ENCODE results near the gene RNF144A. TPM values are rescaled to one million over a fixed set of nuclear protein-coding genes. Genes with fewer than 3 reads are reported as not detected.

The RNF144A gene
- total and polyA plus RNA-seq, 2 donors (not counting 1 experiment from before 2014, with no cell fraction given): 0.17 to 0.24 TPM

- peak in 1 of 2 donors; percentile 6 for DNase-seq (ENCODE audit: low read depth in 2 of 2)
- Histone ChIP-seq H3K9ac (ENCODE audit: insufficient read depth, low read length) (no peak overlapping the region), H3K4me3 (replicated peaks in 1 of 4; ENCODE audit: control extremely low read depth in 1 of 4, insufficient read depth in 1 of 4, low read depth in 3 of 4, low read length in 4 of 4) (no peak overlapping the region), H2AFZ (ENCODE audit: low read length) (no peak overlapping the region), H3K79me2 (ENCODE audit: control insufficient read depth, insufficient read depth, low read length) (no peaks in the 10 kb centered on the region), H3K36me3 (ENCODE audit: control insufficient read depth, insufficient read depth, low read length) (no peaks in the 10 kb centered on the region), H3K4me1 (ENCODE audit: control insufficient read depth, extremely low read depth, insufficient read depth, low read length) (no peaks in the 10 kb centered on the region), H4K20me1 (ENCODE audit: control insufficient read depth, extremely low read depth, insufficient read depth, low read length) (no peaks in the 10 kb centered on the region), H3K4me2 (ENCODE audit: extremely low read depth, insufficient read depth, low read length) (no peak overlapping the region), H3K9me3 (ENCODE audit: control insufficient read depth, insufficient read depth, low read depth, low read length) (no peaks in the 10 kb centered on the region), H3K27me3 (ENCODE audit: control insufficient read depth, insufficient read depth, low read length) (no peaks in the 10 kb centered on the region), H3K27ac (ENCODE audit: insufficient read depth, low read length) (no peak overlapping the region)
- TF ChIP-seq CTCF (conservative IDR thresholded peaks at IDR 0.05 in 1 of 2, IDR thresholded peaks at IDR 0.05 in 1 of 2; ENCODE audit: low read depth in 1 of 2, low read length in 2 of 2): no peak
- TF ChIP-seq EZH2 (IDR thresholded peaks at IDR 0.05; ENCODE audit: low read length, missing control alignments): no peak
Observed at GRCh38 chr2:7077660-7078267, 160.6 kb downstream of the RNF144A start.

- Histone ChIP-seq H3K36me3 (ENCODE audit: control insufficient read depth, insufficient read depth, low read length) (no peaks in the 10 kb centered on the region), H4K20me1 (ENCODE audit: control insufficient read depth, extremely low read depth, insufficient read depth, low read length) (no peaks in the 10 kb centered on the region), H3K4me1 (ENCODE audit: control insufficient read depth, extremely low read depth, insufficient read depth, low read length) (no peaks in the 10 kb centered on the region), H3K27ac (ENCODE audit: insufficient read depth, low read length) (no peak overlapping the region), H3K4me2 (ENCODE audit: extremely low read depth, insufficient read depth, low read length) (no peak overlapping the region), H3K79me2 (ENCODE audit: control insufficient read depth, insufficient read depth, low read length) (no peaks in the 10 kb centered on the region), H3K27me3 (ENCODE audit: control insufficient read depth, insufficient read depth, low read length) (no peaks in the 10 kb centered on the region), H3K9ac (ENCODE audit: insufficient read depth, low read length) (no peak overlapping the region), H3K9me3 (ENCODE audit: control insufficient read depth, insufficient read depth, low read depth, low read length) (no peaks in the 10 kb centered on the region), H3K4me3 (replicated peaks in 1 of 4; ENCODE audit: control extremely low read depth in 1 of 4, insufficient read depth in 1 of 4, low read depth in 3 of 4, low read length in 4 of 4) (no peak overlapping the region), H2AFZ (ENCODE audit: low read length) (no peak overlapping the region)
- TF ChIP-seq CTCF (conservative IDR thresholded peaks at IDR 0.05 in 1 of 2, IDR thresholded peaks at IDR 0.05 in 1 of 2; ENCODE audit: low read depth in 1 of 2, low read length in 2 of 2) (peak; percentile 34 to 63), EZH2 (IDR thresholded peaks at IDR 0.05; ENCODE audit: low read length, missing control alignments) (no peak)
- DNase-seq (ENCODE audit: low read depth in 2 of 2): peak; percentile 18 to 41
Observed at GRCh38 chr2:7083580-7084509, 166.6 kb downstream of the RNF144A start.

- no peak overlapping the region for H3K4me2 ChIP-seq (ENCODE audit: extremely low read depth, insufficient read depth, low read length)
- TF ChIP-seq EZH2 (IDR thresholded peaks at IDR 0.05; ENCODE audit: low read length, missing control alignments) (no peak), CTCF (conservative IDR thresholded peaks at IDR 0.05 in 1 of 2, IDR thresholded peaks at IDR 0.05 in 1 of 2; ENCODE audit: low read depth in 1 of 2, low read length in 2 of 2) (no peak)
- no peaks in the 10 kb centered on the region for H3K4me1 ChIP-seq (ENCODE audit: control insufficient read depth, extremely low read depth, insufficient read depth, low read length)
- H3K4me3 ChIP-seq (replicated peaks in 1 of 4; ENCODE audit: control extremely low read depth in 1 of 4, insufficient read depth in 1 of 4, low read depth in 3 of 4, low read length in 4 of 4): no peak overlapping the region
- H3K79me2 ChIP-seq (ENCODE audit: control insufficient read depth, insufficient read depth, low read length): no peaks in the 10 kb centered on the region
- H3K27me3 ChIP-seq (ENCODE audit: control insufficient read depth, insufficient read depth, low read length): no peaks in the 10 kb centered on the region
- DNase-seq (ENCODE audit: low read depth in 2 of 2): peak in 1 of 2 donors; percentile 35
- no peak overlapping the region for H2AFZ ChIP-seq (ENCODE audit: low read length)
- no peak overlapping the region for H3K27ac ChIP-seq (ENCODE audit: insufficient read depth, low read length)
- H4K20me1 ChIP-seq (ENCODE audit: control insufficient read depth, extremely low read depth, insufficient read depth, low read length): no peaks in the 10 kb centered on the region
- no peaks in the 10 kb centered on the region for H3K36me3 ChIP-seq (ENCODE audit: control insufficient read depth, insufficient read depth, low read length)
- no peaks in the 10 kb centered on the region for H3K9me3 ChIP-seq (ENCODE audit: control insufficient read depth, insufficient read depth, low read depth, low read length)
- no peak overlapping the region for H3K9ac ChIP-seq (ENCODE audit: insufficient read depth, low read length)
Observed at GRCh38 chr2:7084601-7085000, 167.4 kb downstream of the RNF144A start.
